PFSK-1 (cell line): ENCODE results near the gene C1QBP.

ENCODE experiments used
- FOXP2 ChIP-seq: optimal IDR thresholded peaks from 2 replicates; pipeline ENCODE3; 2011; ENCODE audit warnings: borderline replicate concordance, control low read depth, inconsistent platforms; ENCODE audit not compliant: insufficient read depth; ENCODE audit errors: extremely low read length, extremely low read depth
- POLR2AphosphoS5 ChIP-seq: IDR thresholded peaks from 2 replicates; pipeline ENCODE4 v1.6.1; 2012; ENCODE audit warnings: low read depth, mild to moderate bottlenecking, control low read depth, low read length, moderate library complexity
- SIN3A ChIP-seq: IDR thresholded peaks from 2 replicates; pipeline ENCODE4 v1.6.1; 2012; ENCODE audit warnings: mild to moderate bottlenecking, low read length, moderate library complexity, borderline replicate concordance; ENCODE audit not compliant: insufficient read depth
- TAF1 ChIP-seq: IDR thresholded peaks from 2 replicates; pipeline ENCODE4 v1.6.1; 2012; ENCODE audit warnings: low read length, control low read depth, borderline replicate concordance; ENCODE audit not compliant: insufficient read depth
- TF ChIP-seq, protein P1 (sequence below), 2 experiments: IDR thresholded peaks; 2 replicates each; pipeline versions ENCODE4 v1.6.1 to v1.8.0; 2011 to 2012; ENCODE audit warnings: low read depth in 2 of 2, low read length in 2 of 2, control low read depth in 1 of 2, inconsistent platforms in 1 of 2, mild to moderate bottlenecking in 1 of 2, moderate library complexity in 1 of 2; ENCODE audit not compliant: insufficient read depth in 1 of 2

Gene C1QBP

DNA sequence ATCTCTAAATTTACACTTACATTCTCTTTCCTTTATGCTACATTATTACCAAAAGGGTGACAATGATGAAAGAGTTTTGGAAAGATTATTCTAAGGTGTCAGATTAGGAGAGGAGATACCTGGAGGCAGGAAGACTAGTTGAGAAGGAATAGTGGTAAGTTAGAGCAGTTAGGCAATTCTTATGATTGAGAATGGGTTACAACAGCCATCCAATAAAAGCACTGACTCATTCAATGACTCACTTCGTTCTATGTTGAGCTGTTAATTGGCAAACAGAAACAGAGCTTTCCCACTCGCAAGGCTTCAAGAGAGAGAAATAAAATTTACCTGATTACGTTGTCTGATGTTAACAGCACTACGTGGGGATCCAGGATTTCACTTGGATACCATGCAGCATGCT is 25.3 kb downstream of the C1QBP start:
- TF ChIP-seq FOXP2 = no peak

DNA sequence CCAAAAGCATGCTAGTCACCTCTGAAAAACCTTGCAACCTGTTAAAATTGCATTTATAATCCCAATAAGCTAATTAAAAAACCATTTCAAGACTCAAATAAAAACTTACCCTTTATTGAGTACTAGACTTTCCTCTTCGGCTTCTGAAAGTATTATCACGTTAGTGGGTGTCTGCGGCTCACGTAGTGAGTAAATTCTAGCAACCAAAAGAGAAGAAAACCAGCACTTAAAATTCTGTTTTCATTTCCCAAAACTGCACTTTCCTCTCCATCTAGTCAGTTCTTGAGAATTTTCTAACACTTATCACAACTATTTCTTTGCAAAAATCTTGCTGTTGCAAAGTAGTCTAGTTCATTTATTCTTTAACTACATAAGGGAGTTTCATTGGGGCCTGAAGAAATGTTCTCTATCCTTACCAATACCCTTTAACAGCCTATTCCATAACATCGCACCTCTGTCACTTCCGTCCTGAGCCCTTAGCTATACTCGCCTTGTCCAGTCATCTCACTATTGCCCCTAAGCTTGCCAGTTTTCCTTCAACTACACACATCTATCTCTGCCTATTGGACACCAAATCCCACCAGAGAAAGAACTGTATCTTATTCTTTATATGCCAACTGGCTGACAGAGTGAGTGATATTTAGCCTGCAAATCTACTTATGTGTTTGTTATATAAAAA is 28.2 kb downstream of the C1QBP start:
- TF ChIP-seq, protein P1, sequence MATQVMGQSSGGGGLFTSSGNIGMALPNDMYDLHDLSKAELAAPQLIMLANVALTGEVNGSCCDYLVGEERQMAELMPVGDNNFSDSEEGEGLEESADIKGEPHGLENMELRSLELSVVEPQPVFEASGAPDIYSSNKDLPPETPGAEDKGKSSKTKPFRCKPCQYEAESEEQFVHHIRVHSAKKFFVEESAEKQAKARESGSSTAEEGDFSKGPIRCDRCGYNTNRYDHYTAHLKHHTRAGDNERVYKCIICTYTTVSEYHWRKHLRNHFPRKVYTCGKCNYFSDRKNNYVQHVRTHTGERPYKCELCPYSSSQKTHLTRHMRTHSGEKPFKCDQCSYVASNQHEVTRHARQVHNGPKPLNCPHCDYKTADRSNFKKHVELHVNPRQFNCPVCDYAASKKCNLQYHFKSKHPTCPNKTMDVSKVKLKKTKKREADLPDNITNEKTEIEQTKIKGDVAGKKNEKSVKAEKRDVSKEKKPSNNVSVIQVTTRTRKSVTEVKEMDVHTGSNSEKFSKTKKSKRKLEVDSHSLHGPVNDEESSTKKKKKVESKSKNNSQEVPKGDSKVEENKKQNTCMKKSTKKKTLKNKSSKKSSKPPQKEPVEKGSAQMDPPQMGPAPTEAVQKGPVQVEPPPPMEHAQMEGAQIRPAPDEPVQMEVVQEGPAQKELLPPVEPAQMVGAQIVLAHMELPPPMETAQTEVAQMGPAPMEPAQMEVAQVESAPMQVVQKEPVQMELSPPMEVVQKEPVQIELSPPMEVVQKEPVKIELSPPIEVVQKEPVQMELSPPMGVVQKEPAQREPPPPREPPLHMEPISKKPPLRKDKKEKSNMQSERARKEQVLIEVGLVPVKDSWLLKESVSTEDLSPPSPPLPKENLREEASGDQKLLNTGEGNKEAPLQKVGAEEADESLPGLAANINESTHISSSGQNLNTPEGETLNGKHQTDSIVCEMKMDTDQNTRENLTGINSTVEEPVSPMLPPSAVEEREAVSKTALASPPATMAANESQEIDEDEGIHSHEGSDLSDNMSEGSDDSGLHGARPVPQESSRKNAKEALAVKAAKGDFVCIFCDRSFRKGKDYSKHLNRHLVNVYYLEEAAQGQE (IDR thresholded peaks at IDR 0.05; ENCODE audit: insufficient read depth in 1 of 2, low read depth in 2 of 2, low read length in 2 of 2) = no peak
- TF ChIP-seq SIN3A (no peak), FOXP2 (no peak), POLR2AphosphoS5 (no peak)

DNA sequence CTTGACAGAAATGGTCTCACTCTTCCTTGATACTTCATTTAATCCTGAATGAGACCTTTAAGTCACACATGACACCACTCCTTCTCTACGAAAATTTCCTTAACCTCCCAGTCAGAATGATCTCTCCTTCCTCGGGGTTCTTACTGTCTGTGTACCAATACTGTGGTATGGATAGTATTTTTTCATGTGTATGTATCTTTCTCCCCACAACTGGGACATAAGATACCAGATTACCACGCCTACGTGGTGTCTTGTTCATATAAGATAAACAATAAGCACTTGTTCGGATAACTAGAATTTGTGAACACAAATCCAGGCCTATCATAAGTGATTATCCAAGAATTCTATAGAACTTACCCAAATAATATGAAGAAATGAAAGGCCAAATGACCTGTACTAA is 30.8 kb downstream of the C1QBP start:
- TF ChIP-seq POLR2AphosphoS5 (no peak), FOXP2 (no peak), SIN3A (no peak), TAF1 (no peak)
- TF ChIP-seq, protein P1 (IDR thresholded peaks at IDR 0.05; ENCODE audit: insufficient read depth in 1 of 2, low read depth in 2 of 2, low read length in 2 of 2) = no peak

DNA sequence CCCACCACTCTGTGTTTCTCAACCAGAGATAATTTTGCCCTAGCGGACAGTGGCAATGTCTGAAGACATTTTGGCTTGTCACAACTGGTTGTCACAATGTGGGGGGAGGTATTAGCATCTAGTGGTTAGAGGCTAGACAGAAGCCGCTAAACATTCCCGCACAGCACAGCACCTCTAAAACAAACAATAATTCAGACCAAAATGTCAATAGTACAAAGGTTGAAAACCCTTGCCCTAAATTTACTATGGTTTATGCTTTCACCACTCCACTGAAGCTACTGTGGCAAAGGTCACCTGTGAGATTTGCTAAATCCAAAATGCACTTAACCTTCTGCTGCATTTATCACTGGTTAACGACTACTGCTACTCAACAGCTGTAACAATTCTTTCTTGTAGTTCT is 33.6 kb downstream of the C1QBP start:
- TF ChIP-seq, protein P1 (IDR thresholded peaks at IDR 0.05; ENCODE audit: insufficient read depth in 1 of 2, low read depth in 2 of 2, low read length in 2 of 2) = no peak
- TF ChIP-seq TAF1 = no peak
- no peak for TF ChIP-seq POLR2AphosphoS5
- TF ChIP-seq FOXP2 = no peak
- TF ChIP-seq SIN3A = no peak

DNA sequence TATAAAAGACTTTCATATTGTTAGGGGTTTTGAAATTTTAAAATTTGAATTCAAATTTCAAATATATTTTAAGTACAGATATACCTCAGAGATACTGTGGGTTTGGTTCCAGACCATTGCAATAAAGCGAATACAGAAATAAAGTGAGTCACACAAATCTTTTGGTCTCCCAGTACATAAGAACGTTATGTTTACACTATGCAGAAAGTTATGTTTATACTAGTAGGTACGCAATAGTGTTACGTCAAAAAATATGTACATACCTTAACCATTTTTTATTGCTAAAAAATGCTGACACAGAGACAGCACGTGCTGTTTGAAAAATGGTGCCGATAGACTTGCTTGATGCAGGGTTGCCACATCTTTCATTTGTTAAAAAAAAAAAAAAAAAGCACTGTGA is 39.2 kb downstream of the C1QBP start:
- TF ChIP-seq TAF1 (no peak), POLR2AphosphoS5 (no peak), FOXP2 (no peak), SIN3A (no peak)
- TF ChIP-seq, protein P1 (IDR thresholded peaks at IDR 0.05; ENCODE audit: insufficient read depth in 1 of 2, low read depth in 2 of 2, low read length in 2 of 2) = no peak
